Measurements from ENCODE around the gene CCDC57.
"Not testable (repeated sequence)": the region's sequence is repeated elsewhere in the genome, so short reads cannot be mapped to it uniquely, and the experiment has no call there.

CCDC57 gene

GRCh38 chr17:82221341-82221902 is 8.8 kb upstream of the CCDC57 start:
- no peak for DNase-seq

- no peak for DNase-seq
These were observed 7.4 kb upstream of the CCDC57 start for GRCh38 chr17:82219753-82220709.

GRCh38 chr17:82219083-82219482 is 6.4 kb upstream of the CCDC57 start:
- DNase-seq: no peak

- no peak for DNase-seq
These were observed 5.9 kb upstream of the CCDC57 start for GRCh38 chr17:82218349-82219075.

- no peak for DNase-seq
These were observed 5.0 kb upstream of the CCDC57 start for GRCh38 chr17:82217530-82218204.

- DNase-seq: no peak
These were observed 4.5 kb upstream of the CCDC57 start for GRCh38 chr17:82217120-82217529.

- peak; percentile 68 for DNase-seq
These were observed 3.9 kb upstream of the CCDC57 start for GRCh38 chr17:82216301-82217119.

GRCh38 chr17:82215972-82216300 is 3.3 kb upstream of the CCDC57 start:
- no peak for DNase-seq

- DNase-seq: no peak
These were observed 2.7 kb upstream of the CCDC57 start for GRCh38 chr17:82215095-82215971.

- no peak for DNase-seq
These were observed 1.5 kb upstream of the CCDC57 start for GRCh38 chr17:82214012-82214628.

GRCh38 chr17:82213251-82214011 is 789 bp upstream of the CCDC57 start:
- DNase-seq: peak; percentile 72

- DNase-seq: not testable (repeated sequence)
These were observed 2.0 kb downstream of the CCDC57 start for GRCh38 chr17:82210655-82211054.

GRCh38 chr17:82205720-82206508 is 6.7 kb downstream of the CCDC57 start:
- DNase-seq: peak; percentile 86

GRCh38 chr17:82204831-82205719 is 7.6 kb downstream of the CCDC57 start:
- no peak for DNase-seq

- DNase-seq: no peak
These were observed 8.7 kb downstream of the CCDC57 start for GRCh38 chr17:82203920-82204319.

- DNase-seq: no peak
These were observed 9.7 kb downstream of the CCDC57 start for GRCh38 chr17:82202981-82203380.

GRCh38 chr17:82201498-82201910 is 11.1 kb downstream of the CCDC57 start:
- no peak for DNase-seq
